Neural crest cell (in vitro differentiated cells): ENCODE data around the gene GRIK2. TPM values are rescaled to one million over a fixed set of nuclear protein-coding genes. Genes with fewer than 3 reads are reported as not detected.

ENCODE experiments used
- DNase-seq: peaks from one replicate; pipeline ENCODE4 v3.0.0; 2021; ENCODE audit warnings: low read depth, mixed read lengths, low spot score
- H3K27ac Mint-ChIP-seq: one replicate; pipeline ENCODE4 v1.8.0; 2021; ENCODE audit warnings: mild to moderate bottlenecking, mixed read lengths; ENCODE audit not compliant: unreplicated experiment
- H3K27me3 Mint-ChIP-seq: 2 replicates; pipeline ENCODE4 v1.8.0; 2021; ENCODE audit warnings: low read depth, mild to moderate bottlenecking, mixed read lengths
- H3K36me3 Mint-ChIP-seq: 2 replicates; pipeline ENCODE4 v1.8.0; 2021; ENCODE audit warnings: low read depth, mild to moderate bottlenecking, mixed read lengths
- H3K4me1 Mint-ChIP-seq: 2 replicates; pipeline ENCODE4 v1.8.0; 2021; ENCODE audit warnings: mixed read lengths
- H3K4me3 Mint-ChIP-seq: one replicate; pipeline ENCODE4 v1.8.0; 2021; ENCODE audit warnings: mild to moderate bottlenecking, mixed read lengths
- H3K9me3 Mint-ChIP-seq: 2 replicates; pipeline ENCODE4 v1.8.0; 2021; ENCODE audit warnings: mixed read lengths
- total RNA-seq: library from RNA; stranded (reverse); gene quantifications from 2 replicates; pipeline ENCODE4 v1.2.1, GENCODE V29; 2021
- TF ChIP-seq, protein P1 (sequence below): fragments of 200-600 bp; sonication (generic); conservative IDR thresholded peaks from 2 replicates; pipeline ENCODE4 v1.5.0; 2021; ENCODE audit warnings: antibody characterized with exemption, mild to moderate bottlenecking

GRIK2 gene
- total RNA-seq, 1 donor from 2014 or later: 10.5 TPM

DNA sequence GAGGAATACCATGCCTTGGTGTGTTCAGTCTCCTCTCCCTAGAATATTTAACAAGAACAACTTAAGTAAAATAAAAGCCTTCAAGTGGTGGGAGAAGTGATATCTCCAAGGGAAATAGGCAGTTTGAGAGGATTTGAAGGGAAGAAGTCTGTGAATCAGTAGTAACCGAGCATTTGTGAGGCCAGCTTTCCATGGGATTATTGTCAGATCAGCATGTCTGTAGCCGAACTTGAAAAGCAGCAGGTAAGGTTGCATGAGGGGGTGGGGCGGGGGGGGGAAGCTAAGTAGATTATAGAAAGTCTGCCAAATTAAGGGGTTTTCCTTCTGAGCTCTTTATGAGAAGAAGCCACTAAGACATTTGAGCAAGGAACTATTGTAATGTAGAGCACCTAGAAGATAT lies 92.6 kb downstream of the GRIK2 start:
- H3K27me3 Mint-ChIP-seq: no peaks in the 10 kb centered on the region
- no peaks in the 10 kb centered on the region for H3K9me3 Mint-ChIP-seq
- TF ChIP-seq, protein P1, sequence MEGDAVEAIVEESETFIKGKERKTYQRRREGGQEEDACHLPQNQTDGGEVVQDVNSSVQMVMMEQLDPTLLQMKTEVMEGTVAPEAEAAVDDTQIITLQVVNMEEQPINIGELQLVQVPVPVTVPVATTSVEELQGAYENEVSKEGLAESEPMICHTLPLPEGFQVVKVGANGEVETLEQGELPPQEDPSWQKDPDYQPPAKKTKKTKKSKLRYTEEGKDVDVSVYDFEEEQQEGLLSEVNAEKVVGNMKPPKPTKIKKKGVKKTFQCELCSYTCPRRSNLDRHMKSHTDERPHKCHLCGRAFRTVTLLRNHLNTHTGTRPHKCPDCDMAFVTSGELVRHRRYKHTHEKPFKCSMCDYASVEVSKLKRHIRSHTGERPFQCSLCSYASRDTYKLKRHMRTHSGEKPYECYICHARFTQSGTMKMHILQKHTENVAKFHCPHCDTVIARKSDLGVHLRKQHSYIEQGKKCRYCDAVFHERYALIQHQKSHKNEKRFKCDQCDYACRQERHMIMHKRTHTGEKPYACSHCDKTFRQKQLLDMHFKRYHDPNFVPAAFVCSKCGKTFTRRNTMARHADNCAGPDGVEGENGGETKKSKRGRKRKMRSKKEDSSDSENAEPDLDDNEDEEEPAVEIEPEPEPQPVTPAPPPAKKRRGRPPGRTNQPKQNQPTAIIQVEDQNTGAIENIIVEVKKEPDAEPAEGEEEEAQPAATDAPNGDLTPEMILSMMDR: no peak
- H3K4me1 Mint-ChIP-seq: no peaks in the 10 kb centered on the region
- DNase-seq: no peak
- H3K36me3 Mint-ChIP-seq: no peaks in the 10 kb centered on the region
- H3K4me3 Mint-ChIP-seq: no peak overlapping the region
- H3K27ac Mint-ChIP-seq: no peak overlapping the region

DNA sequence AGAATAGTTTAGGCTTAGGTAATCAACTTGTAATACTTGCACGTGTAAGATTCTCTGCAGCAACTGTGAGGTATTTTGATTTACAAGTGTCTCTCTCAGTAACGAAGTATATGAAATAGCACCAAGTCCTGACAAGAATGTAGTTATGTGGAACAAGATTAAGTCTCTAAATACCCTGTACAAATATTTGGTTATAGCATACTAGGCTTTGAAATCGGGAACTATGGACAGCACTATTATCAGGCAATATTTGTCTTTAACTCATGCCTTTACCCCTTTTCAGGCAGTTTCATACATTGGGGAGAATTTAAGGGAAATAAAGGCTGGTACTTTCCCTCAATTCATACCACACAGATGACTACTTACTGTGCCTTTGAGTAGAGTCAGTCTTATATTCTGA lies 93.2 kb downstream of the GRIK2 start:
- H3K4me3 Mint-ChIP-seq: no peak overlapping the region
- H3K9me3 Mint-ChIP-seq: no peaks in the 10 kb centered on the region
- H3K4me1 Mint-ChIP-seq: no peaks in the 10 kb centered on the region
- H3K27me3 Mint-ChIP-seq: no peaks in the 10 kb centered on the region
- TF ChIP-seq, protein P1: no peak
- H3K27ac Mint-ChIP-seq: no peak overlapping the region
- no peak for DNase-seq
- H3K36me3 Mint-ChIP-seq: no peaks in the 10 kb centered on the region

DNA sequence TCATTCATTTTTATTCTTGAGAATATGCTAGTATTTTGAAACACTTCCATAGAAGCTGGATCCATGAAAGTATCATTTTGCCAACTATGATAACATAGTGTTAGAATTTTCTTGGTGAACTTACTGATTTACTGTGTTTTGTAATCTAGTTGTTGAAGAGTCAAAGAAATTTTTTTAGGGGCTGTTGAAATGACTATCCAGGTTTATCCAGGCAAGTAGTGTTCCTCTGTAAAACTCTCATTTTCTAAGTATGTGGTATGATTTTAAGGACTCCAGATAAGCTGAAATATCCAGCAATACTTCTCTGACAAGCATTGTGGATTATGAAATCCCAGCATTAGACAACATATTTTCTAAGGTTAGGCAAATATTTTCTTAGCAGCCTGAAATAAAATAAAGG lies 95.9 kb downstream of the GRIK2 start:
- TF ChIP-seq, protein P1: no peak
- no peaks in the 10 kb centered on the region for H3K36me3 Mint-ChIP-seq

DNA sequence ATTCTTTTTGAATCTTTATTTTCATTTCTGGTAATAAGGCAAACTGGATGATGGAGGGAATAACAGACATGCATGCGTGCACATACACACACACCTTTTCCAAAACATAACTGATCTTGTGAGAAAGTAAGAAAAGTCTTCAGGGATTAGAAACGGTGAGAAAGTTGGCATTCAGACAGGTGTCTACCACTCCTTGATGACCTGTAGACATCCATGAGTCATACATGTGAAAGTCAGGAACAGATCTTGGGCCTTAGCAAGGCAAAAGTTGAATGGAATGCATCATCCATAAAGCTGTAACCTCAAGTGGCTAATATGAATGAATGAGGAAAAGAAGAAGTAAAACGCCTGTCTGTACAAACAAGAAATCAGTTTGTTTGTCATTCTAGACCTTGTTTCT lies 97.3 kb downstream of the GRIK2 start:
- TF ChIP-seq, protein P1: no peak
- H3K4me3 Mint-ChIP-seq: no peak overlapping the region
- no peak for DNase-seq
- no peak overlapping the region for H3K27ac Mint-ChIP-seq
- H3K27me3 Mint-ChIP-seq: no peaks in the 10 kb centered on the region
- H3K9me3 Mint-ChIP-seq: no peaks in the 10 kb centered on the region
- no peaks in the 10 kb centered on the region for H3K36me3 Mint-ChIP-seq
- no peaks in the 10 kb centered on the region for H3K4me1 Mint-ChIP-seq

More for the DNA sequence above, 95.9 kb downstream of the GRIK2 start:
- H3K4me3 Mint-ChIP-seq: no peak overlapping the region
- no peaks in the 10 kb centered on the region for H3K9me3 Mint-ChIP-seq
- H3K4me1 Mint-ChIP-seq: no peaks in the 10 kb centered on the region
- H3K27ac Mint-ChIP-seq: no peak overlapping the region
- H3K27me3 Mint-ChIP-seq: no peaks in the 10 kb centered on the region
- DNase-seq: no peak

DNA sequence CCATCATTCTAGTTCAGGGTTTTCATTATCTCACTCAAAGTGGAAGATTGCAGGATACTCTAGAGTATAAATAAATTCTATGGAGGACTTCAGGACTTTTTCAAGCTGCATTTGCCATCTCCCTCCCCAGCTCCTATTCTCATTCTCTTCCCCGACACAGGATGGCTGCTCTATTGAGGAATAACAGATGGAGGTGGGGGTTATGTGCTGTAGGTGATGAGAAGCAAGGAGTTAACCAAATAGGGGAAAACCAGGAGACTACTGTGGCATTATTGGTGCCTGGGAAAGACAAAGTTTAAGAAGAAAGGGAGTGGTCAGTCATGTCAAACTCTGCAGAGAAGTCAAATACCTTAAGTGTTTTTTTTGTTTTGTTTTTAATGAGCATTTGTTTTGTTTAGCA lies 109.3 kb downstream of the GRIK2 start:
- H3K27ac Mint-ChIP-seq: no peak overlapping the region
- no peaks in the 10 kb centered on the region for H3K4me1 Mint-ChIP-seq
- TF ChIP-seq, protein P1: no peak

DNA sequence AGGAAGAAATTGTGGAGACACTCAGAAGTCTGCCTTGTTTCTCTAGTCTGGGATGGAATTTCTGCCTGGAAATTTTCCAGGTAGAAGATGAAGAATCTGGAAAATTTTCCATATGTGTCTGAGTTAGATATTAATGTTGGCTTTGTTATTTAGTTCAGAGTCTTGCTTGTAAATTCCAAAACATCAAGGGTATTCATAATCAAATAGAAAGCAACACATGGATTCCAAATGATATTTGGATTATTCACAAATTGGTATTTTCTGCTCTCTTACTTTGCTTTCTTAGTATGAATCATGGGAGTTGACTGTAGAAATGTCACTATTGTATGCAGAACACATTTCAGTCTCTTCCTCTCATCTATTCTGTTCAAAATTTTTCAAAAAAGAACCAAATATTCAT lies 116.0 kb downstream of the GRIK2 start:
- no peaks in the 10 kb centered on the region for H3K9me3 Mint-ChIP-seq
- H3K4me3 Mint-ChIP-seq: no peak overlapping the region
- TF ChIP-seq, protein P1: no peak
- no peak overlapping the region for H3K27ac Mint-ChIP-seq
- H3K27me3 Mint-ChIP-seq: no peaks in the 10 kb centered on the region
- DNase-seq: no peak
- no peaks in the 10 kb centered on the region for H3K4me1 Mint-ChIP-seq
- no peaks in the 10 kb centered on the region for H3K36me3 Mint-ChIP-seq

More for the DNA sequence above, 109.3 kb downstream of the GRIK2 start:
- DNase-seq: no peak
- Mint-ChIP-seq H3K27me3 (no peaks in the 10 kb centered on the region), H3K4me3 (no peak overlapping the region), H3K36me3 (no peaks in the 10 kb centered on the region), H3K9me3 (no peaks in the 10 kb centered on the region)
